H9 (cell line): ENCODE measurements around the gene POLR2M. TPM values are rescaled to one million over a fixed set of nuclear protein-coding genes. Genes with fewer than 3 reads are reported as not detected.

Experiments used
- DNase-seq: peaks from one replicate; pipeline ENCODE4 v3.0.0-alpha.2; 2017
- H2AFZ ChIP-seq: one replicate; pipeline ENCODE4 v1.6.1; 2013; ENCODE audit warnings: mild to moderate bottlenecking, low read length, control low read depth, moderate library complexity
- H2AK5ac ChIP-seq: 2 replicates; pipeline ENCODE4 v1.6.1; 2013; ENCODE audit warnings: low read length, control low read depth, mixed read lengths; ENCODE audit not compliant: insufficient read length
- H2BK120ac ChIP-seq: one replicate; pipeline ENCODE4 v1.6.1; 2013; ENCODE audit warnings: low read depth, mild to moderate bottlenecking, low read length, control low read depth, inconsistent platforms; ENCODE audit not compliant: poor library complexity, severe bottlenecking
- H2BK12ac ChIP-seq: 2 replicates; pipeline ENCODE4 v1.6.1; 2013; ENCODE audit warnings: low read length, control low read depth, mixed read lengths, low read depth; ENCODE audit not compliant: insufficient read length
- H2BK15ac ChIP-seq: 2 replicates; pipeline ENCODE4 v1.6.1; 2013; ENCODE audit warnings: low read depth, low read length, control low read depth
- H2BK20ac ChIP-seq: one replicate; pipeline ENCODE4 v1.6.1; 2013; ENCODE audit warnings: low read depth, mild to moderate bottlenecking, low read length, control low read depth, inconsistent platforms; ENCODE audit not compliant: poor library complexity, severe bottlenecking
- H2BK5ac ChIP-seq: 2 replicates; pipeline ENCODE4 v1.6.1; 2013; ENCODE audit warnings: low read length, control low read depth, mixed read lengths; ENCODE audit not compliant: insufficient read length
- H3K14ac ChIP-seq: 2 replicates; pipeline ENCODE4 v1.6.1; 2013; ENCODE audit warnings: low read length, control low read depth; ENCODE audit not compliant: insufficient read depth
- H3K18ac ChIP-seq: 2 replicates; pipeline ENCODE4 v1.6.1; 2013; ENCODE audit warnings: low read depth, mild to moderate bottlenecking, mixed read lengths, low read length, control low read depth; ENCODE audit not compliant: insufficient read length
- H3K23ac ChIP-seq: 2 replicates; pipeline ENCODE4 v1.6.1; 2013; ENCODE audit warnings: low read length, control low read depth, mixed read lengths, low read depth; ENCODE audit not compliant: insufficient read length
- H3K23me2 ChIP-seq: 2 replicates; pipeline ENCODE4 v1.6.1; 2013; ENCODE audit warnings: low read depth, mild to moderate bottlenecking, mixed read lengths, low read length, control low read depth; ENCODE audit not compliant: insufficient read length, poor library complexity, severe bottlenecking
- H3K27ac ChIP-seq: 2 replicates; pipeline ENCODE4 v1.5.1; 2013; ENCODE audit warnings: low read length, control low read depth, mixed read lengths, low read depth; ENCODE audit not compliant: insufficient read length
- H3K27me3 ChIP-seq: 2 replicates; pipeline ENCODE4 v1.6.1; 2013; ENCODE audit warnings: low read length, control low read depth, inconsistent platforms; ENCODE audit not compliant: insufficient read depth
- H3K4ac ChIP-seq: 2 replicates; pipeline ENCODE4 v1.6.1; 2013; ENCODE audit warnings: low read depth, mild to moderate bottlenecking, control low read depth, inconsistent platforms, low read length, moderate library complexity
- H3K4me1 ChIP-seq: 2 replicates; pipeline ENCODE4 v1.6.1; 2013; ENCODE audit warnings: low read length, control low read depth, inconsistent platforms; ENCODE audit not compliant: insufficient read depth
- H3K4me2 ChIP-seq: 2 replicates; pipeline ENCODE4 v1.6.1; 2013; ENCODE audit warnings: low read length, control low read depth, mixed read lengths; ENCODE audit not compliant: insufficient read length, insufficient read depth
- H3K56ac ChIP-seq: 2 replicates; pipeline ENCODE4 v1.6.1; 2013; ENCODE audit warnings: low read depth, mild to moderate bottlenecking, mixed read lengths, low read length, control low read depth; ENCODE audit not compliant: insufficient read length
- H3K79me1 ChIP-seq: 2 replicates; pipeline ENCODE4 v1.6.1; 2013; ENCODE audit warnings: low read depth, mild to moderate bottlenecking, moderate library complexity, low read length, control low read depth, inconsistent platforms; ENCODE audit not compliant: insufficient read depth, poor library complexity, severe bottlenecking
- H3K79me2 ChIP-seq: 2 replicates; pipeline ENCODE4 v1.6.1; 2013; ENCODE audit warnings: low read length, control low read depth, inconsistent platforms; ENCODE audit not compliant: insufficient read depth
- H3K9ac ChIP-seq: 2 replicates; pipeline ENCODE4 v1.6.1; 2013; ENCODE audit warnings: low read length, control low read depth, mixed read lengths; ENCODE audit not compliant: insufficient read length; ENCODE audit errors: extremely low read depth
- H3K9me3 ChIP-seq: one replicate; pipeline ENCODE4 v1.6.1; 2013; ENCODE audit warnings: low read depth, low read length, inconsistent platforms; ENCODE audit not compliant: control insufficient read depth
- H3T11ph ChIP-seq: one replicate; pipeline ENCODE4 v1.6.1; 2013; ENCODE audit warnings: mild to moderate bottlenecking, low read length, control low read depth, inconsistent platforms
- H4K20me1 ChIP-seq: one replicate; pipeline ENCODE4 v1.6.1; 2013; ENCODE audit not compliant: control insufficient read depth, insufficient read length, insufficient read depth
- H4K5ac ChIP-seq: 2 replicates; pipeline ENCODE4 v1.6.1; 2013; ENCODE audit warnings: low read depth, mild to moderate bottlenecking, mixed read lengths, low read length, control low read depth; ENCODE audit not compliant: insufficient read length
- H4K8ac ChIP-seq: replicated peaks from 2 replicates; pipeline ENCODE4 v1.6.1; 2013; ENCODE audit warnings: low read length, control low read depth, mixed read lengths, low read depth; ENCODE audit not compliant: insufficient read length
- H4K91ac ChIP-seq: 2 replicates; pipeline ENCODE4 v1.6.1; 2013; ENCODE audit warnings: low read depth, mild to moderate bottlenecking, moderate library complexity, mixed read lengths, low read length, control low read depth; ENCODE audit not compliant: insufficient read length
- H3K27ac Mint-ChIP-seq, 3 experiments: 2 replicates in 2 of 3; 3 replicates in 1 of 3; pipeline ENCODE4 v1.8.0; 2020 to 2021; ENCODE audit warnings: mixed read lengths in 3 of 3, mild to moderate bottlenecking in 1 of 3, moderate library complexity in 1 of 3
- H3K27me3 Mint-ChIP-seq: 2 replicates; pipeline ENCODE4 v1.8.0; 2021; ENCODE audit warnings: low read depth, mild to moderate bottlenecking, moderate library complexity, mixed read lengths
- H3K36me3 Mint-ChIP-seq, 3 experiments: 2 replicates in 2 of 3; 3 replicates in 1 of 3; pipeline ENCODE4 v1.8.0; 2020 to 2021; ENCODE audit warnings: low read depth in 3 of 3, mixed read lengths in 3 of 3; ENCODE audit not compliant: insufficient read depth in 1 of 3
- H3K4me1 Mint-ChIP-seq, 2 experiments: 2 replicates each; pipeline ENCODE4 v1.8.0; 2020; ENCODE audit warnings: mixed read lengths in 2 of 2
- H3K4me3 Mint-ChIP-seq, 2 experiments: 2 replicates in 1 of 2; 3 replicates in 1 of 2; pipeline ENCODE4 v1.8.0; 2020 to 2021; ENCODE audit warnings: mild to moderate bottlenecking in 2 of 2, mixed read lengths in 2 of 2, moderate library complexity in 1 of 2
- H3K9me3 Mint-ChIP-seq, 2 experiments: 2 replicates in 1 of 2; 3 replicates in 1 of 2; pipeline ENCODE4 v1.8.0; 2020; ENCODE audit warnings: mild to moderate bottlenecking in 2 of 2, mixed read lengths in 2 of 2, moderate library complexity in 1 of 2
- WGBS: extraction: QIAGEN DNeasy Blood & Tissue Kit; methylation state at CpG from one replicate; pipeline ENCODE4 v1.1.7; 2013; ENCODE audit warnings: missing lambda C conversion rate, low lambda C conversion rate, mixed read lengths; ENCODE audit not compliant: insufficient read length; ENCODE audit errors: extremely low coverage; 5-methylcytosine and 5-hydroxymethylcytosine counted together
- total RNA-seq: library from RNA; stranded (reverse); gene quantifications from 2 replicates; pipeline ENCODE4 v1.2.1, GENCODE V29; 2021
- TF ChIP-seq, protein P1 (sequence below): fragments of 200-600 bp; sonication (generic); conservative IDR thresholded peaks from 3 replicates; pipeline ENCODE4 v1.8.0; 2021; ENCODE audit warnings: antibody characterized with exemption, mild to moderate bottlenecking

POLR2M gene
- total RNA-seq, 1 experiment from 2014 or later: 67.3 TPM

DNA sequence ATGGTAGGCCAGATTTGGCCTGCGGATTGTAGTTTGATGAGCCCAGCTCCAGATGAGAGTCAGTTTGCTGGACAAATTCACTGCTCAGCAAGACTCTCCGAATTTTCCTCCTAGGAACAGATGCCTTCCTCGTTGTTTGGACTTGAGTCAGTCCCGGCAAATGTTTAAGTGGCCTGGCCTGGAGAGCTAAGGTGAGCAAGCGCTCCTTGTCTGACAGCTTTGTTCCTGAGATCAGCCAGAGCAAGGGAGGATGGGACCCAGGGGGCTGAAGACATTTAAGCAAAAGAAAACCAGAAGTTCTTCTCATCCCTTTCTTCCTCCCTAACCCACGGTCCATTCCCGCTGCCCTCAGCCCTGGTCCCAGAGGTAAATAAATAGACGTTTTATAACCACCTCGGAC lies 40.3 kb downstream of the POLR2M start:
- TF ChIP-seq, protein P1, sequence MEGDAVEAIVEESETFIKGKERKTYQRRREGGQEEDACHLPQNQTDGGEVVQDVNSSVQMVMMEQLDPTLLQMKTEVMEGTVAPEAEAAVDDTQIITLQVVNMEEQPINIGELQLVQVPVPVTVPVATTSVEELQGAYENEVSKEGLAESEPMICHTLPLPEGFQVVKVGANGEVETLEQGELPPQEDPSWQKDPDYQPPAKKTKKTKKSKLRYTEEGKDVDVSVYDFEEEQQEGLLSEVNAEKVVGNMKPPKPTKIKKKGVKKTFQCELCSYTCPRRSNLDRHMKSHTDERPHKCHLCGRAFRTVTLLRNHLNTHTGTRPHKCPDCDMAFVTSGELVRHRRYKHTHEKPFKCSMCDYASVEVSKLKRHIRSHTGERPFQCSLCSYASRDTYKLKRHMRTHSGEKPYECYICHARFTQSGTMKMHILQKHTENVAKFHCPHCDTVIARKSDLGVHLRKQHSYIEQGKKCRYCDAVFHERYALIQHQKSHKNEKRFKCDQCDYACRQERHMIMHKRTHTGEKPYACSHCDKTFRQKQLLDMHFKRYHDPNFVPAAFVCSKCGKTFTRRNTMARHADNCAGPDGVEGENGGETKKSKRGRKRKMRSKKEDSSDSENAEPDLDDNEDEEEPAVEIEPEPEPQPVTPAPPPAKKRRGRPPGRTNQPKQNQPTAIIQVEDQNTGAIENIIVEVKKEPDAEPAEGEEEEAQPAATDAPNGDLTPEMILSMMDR: no peak
- no peak overlapping the region for H2AFZ ChIP-seq
- no peaks in the 10 kb centered on the region for H3K27me3 ChIP-seq
- H4K5ac ChIP-seq: no peak overlapping the region
- H3T11ph ChIP-seq: no peak overlapping the region
- WGBS: no CpG with 5 or more reads among the region's 9 CpGs
- no peak overlapping the region for H2BK15ac ChIP-seq
- Mint-ChIP-seq H3K4me1 (peaks cover 34 to 36% of the 10 kb centered on the region in 2 experiments), H3K36me3 (no peaks in the 10 kb centered on the region), H3K4me3 (no peak overlapping the region), H3K27ac (no peak overlapping the region), H3K9me3 (no peaks in the 10 kb centered on the region; a peak in 1 of 5 replicates), H3K27me3 (peaks cover 8% of the 10 kb centered on the region)
- DNase-seq: no peak
- H3K4me2 ChIP-seq: no peak overlapping the region
- H3K27ac ChIP-seq: no peak overlapping the region
- no peaks in the 10 kb centered on the region for H4K20me1 ChIP-seq
- H3K4me1 ChIP-seq: 0 out of 2 replicates have a peak, but pooled peaks cover 4% of the 10 kb centered on the region
- H3K4ac ChIP-seq: no peak overlapping the region
- no peak overlapping the region for H3K18ac ChIP-seq
- H3K9ac ChIP-seq: no peak overlapping the region
- no peak overlapping the region for H3K56ac ChIP-seq
- H3K23ac ChIP-seq: no peak overlapping the region
- no peaks in the 10 kb centered on the region for H3K79me1 ChIP-seq
- peak overlapping the region; percentile 26 for H2AK5ac ChIP-seq
- no peak overlapping the region for H2BK20ac ChIP-seq
- no peak overlapping the region for H3K14ac ChIP-seq
- H2BK120ac ChIP-seq: no peak overlapping the region
- no peak overlapping the region for H4K91ac ChIP-seq
- no peaks in the 10 kb centered on the region for H3K9me3 ChIP-seq
- H3K23me2 ChIP-seq: no peaks in the 10 kb centered on the region
- no peak overlapping the region for H4K8ac ChIP-seq
- no peak overlapping the region for H2BK5ac ChIP-seq
- no peaks in the 10 kb centered on the region for H3K79me2 ChIP-seq
- H2BK12ac ChIP-seq: no peak overlapping the region
